Loucy (cell line): ENCODE data around the gene RESF1.

Source experiments
- H2AFZ ChIP-seq: fragments of 200-600 bp; sonication (generic); 2 replicates; pipeline ENCODE4 v1.6.0; 2016; ENCODE audit warnings: antibody characterized with exemption, mild to moderate bottlenecking, low read length, moderate library complexity
- H3F3A ChIP-seq: fragments of 200-600 bp; 2 replicates; pipeline ENCODE4 v1.6.0; 2016; ENCODE audit warnings: antibody characterized with exemption, low read depth, mild to moderate bottlenecking
- H3K27me3 ChIP-seq: fragments of 200-600 bp; sonication (generic); 2 replicates; pipeline ENCODE4 v1.6.1; 2014; ENCODE audit warnings: low read length, mild to moderate bottlenecking; ENCODE audit not compliant: insufficient read depth, poor library complexity, severe bottlenecking
- H3K36me3 ChIP-seq: fragments of 200-600 bp; sonication (generic); 2 replicates; pipeline ENCODE4 v1.6.1; 2016; ENCODE audit warnings: low read length; ENCODE audit not compliant: insufficient read depth
- H3K4me1 ChIP-seq: fragments of 200-600 bp; sonication (generic); 2 replicates; pipeline ENCODE4 v1.5.1; 2014; ENCODE audit warnings: low read length, mild to moderate bottlenecking; ENCODE audit not compliant: insufficient read depth, poor library complexity, severe bottlenecking
- H3K4me2 ChIP-seq: fragments of 200-600 bp; sonication (generic); 2 replicates; pipeline ENCODE4 v1.6.0; 2014; ENCODE audit warnings: antibody characterized with exemption, low read length, low read depth, mild to moderate bottlenecking; ENCODE audit not compliant: poor library complexity, severe bottlenecking
- H3K4me3 ChIP-seq: fragments of 200-600 bp; sonication (generic); 2 replicates; pipeline ENCODE4 v1.5.1; 2014; ENCODE audit warnings: low read length, mild to moderate bottlenecking, mixed read lengths; ENCODE audit not compliant: poor library complexity, severe bottlenecking
- H3K79me2 ChIP-seq: fragments of 200-600 bp; sonication (generic); 2 replicates; pipeline ENCODE4 v1.6.1; 2014; ENCODE audit warnings: low read length; ENCODE audit not compliant: insufficient read depth
- H3K9ac ChIP-seq: fragments of 200-600 bp; sonication (generic); 2 replicates; pipeline ENCODE4 v1.6.0; 2014; ENCODE audit warnings: mild to moderate bottlenecking, low read depth, low read length, moderate library complexity; ENCODE audit not compliant: poor library complexity, severe bottlenecking
- H3K9me2 ChIP-seq: fragments of 200-600 bp; sonication (generic); replicated peaks from 2 replicates; pipeline ENCODE4 v1.6.1; 2016; ENCODE audit warnings: low read depth, low read length, mixed read lengths
- H3K9me3 ChIP-seq: fragments of 200-600 bp; sonication (generic); 2 replicates; pipeline ENCODE4 v1.6.1; 2014; ENCODE audit warnings: mild to moderate bottlenecking, antibody characterized with exemption, low read length, low read depth; ENCODE audit not compliant: insufficient read depth
- H4K20me1 ChIP-seq: fragments of 200-600 bp; sonication (generic); 2 replicates; pipeline ENCODE4 v1.6.0; 2014; ENCODE audit warnings: antibody characterized with exemption, low read length, mild to moderate bottlenecking; ENCODE audit not compliant: insufficient read depth, poor library complexity, severe bottlenecking
- EZH2phosphoT487 ChIP-seq: fragments of 200-600 bp; IDR thresholded peaks from 2 replicates; pipeline ENCODE4 v1.6.1; 2018; ENCODE audit warnings: antibody characterized with exemption, mild to moderate bottlenecking, moderate library complexity, borderline replicate concordance
- TF ChIP-seq, protein P1 (sequence below): fragments of 200-600 bp; sonication (generic); conservative IDR thresholded peaks from 2 replicates; pipeline ENCODE4 v1.5.1; 2014; ENCODE audit warnings: mild to moderate bottlenecking, antibody characterized with exemption, low read length

RESF1 gene

DNA sequence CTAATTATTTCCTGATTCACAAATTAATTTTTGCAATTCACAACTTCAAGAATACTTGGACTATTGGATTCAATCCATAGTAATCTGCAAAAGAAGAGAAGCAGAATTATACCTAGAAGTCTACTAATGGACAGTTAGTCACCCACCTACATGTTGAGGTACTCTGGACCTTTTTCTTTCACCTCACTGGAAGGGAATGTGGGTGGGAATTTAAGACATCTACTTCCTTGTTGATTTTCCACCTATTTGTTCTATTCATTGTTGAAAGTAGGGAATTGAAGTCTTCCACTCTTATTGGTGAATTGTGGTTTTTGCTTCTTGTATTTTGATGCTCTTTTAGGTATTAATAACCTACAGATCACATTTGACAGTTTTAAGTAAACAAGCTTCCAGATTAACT, 11.0 kb downstream of the RESF1 start:
- peaks cover 27% of the 10 kb centered on the region for H4K20me1 ChIP-seq
- no peak overlapping the region for H3K4me3 ChIP-seq
- no peak overlapping the region for H3K4me2 ChIP-seq
- H3K9me2 ChIP-seq: no peaks in the 10 kb centered on the region
- H3F3A ChIP-seq: no peaks in the 10 kb centered on the region
- H3K9ac ChIP-seq: no peak overlapping the region
- no peak for TF ChIP-seq EZH2phosphoT487
- TF ChIP-seq, protein P1, sequence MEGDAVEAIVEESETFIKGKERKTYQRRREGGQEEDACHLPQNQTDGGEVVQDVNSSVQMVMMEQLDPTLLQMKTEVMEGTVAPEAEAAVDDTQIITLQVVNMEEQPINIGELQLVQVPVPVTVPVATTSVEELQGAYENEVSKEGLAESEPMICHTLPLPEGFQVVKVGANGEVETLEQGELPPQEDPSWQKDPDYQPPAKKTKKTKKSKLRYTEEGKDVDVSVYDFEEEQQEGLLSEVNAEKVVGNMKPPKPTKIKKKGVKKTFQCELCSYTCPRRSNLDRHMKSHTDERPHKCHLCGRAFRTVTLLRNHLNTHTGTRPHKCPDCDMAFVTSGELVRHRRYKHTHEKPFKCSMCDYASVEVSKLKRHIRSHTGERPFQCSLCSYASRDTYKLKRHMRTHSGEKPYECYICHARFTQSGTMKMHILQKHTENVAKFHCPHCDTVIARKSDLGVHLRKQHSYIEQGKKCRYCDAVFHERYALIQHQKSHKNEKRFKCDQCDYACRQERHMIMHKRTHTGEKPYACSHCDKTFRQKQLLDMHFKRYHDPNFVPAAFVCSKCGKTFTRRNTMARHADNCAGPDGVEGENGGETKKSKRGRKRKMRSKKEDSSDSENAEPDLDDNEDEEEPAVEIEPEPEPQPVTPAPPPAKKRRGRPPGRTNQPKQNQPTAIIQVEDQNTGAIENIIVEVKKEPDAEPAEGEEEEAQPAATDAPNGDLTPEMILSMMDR: no peak
- H3K9me3 ChIP-seq: peaks cover 19% of the 10 kb centered on the region
- peaks cover 90% of the 10 kb centered on the region for H3K79me2 ChIP-seq
- peaks cover 27% of the 10 kb centered on the region for H3K4me1 ChIP-seq
- no peaks in the 10 kb centered on the region for H3K27me3 ChIP-seq
- H3K36me3 ChIP-seq: peaks cover 56% of the 10 kb centered on the region
- no peak overlapping the region for H2AFZ ChIP-seq

DNA sequence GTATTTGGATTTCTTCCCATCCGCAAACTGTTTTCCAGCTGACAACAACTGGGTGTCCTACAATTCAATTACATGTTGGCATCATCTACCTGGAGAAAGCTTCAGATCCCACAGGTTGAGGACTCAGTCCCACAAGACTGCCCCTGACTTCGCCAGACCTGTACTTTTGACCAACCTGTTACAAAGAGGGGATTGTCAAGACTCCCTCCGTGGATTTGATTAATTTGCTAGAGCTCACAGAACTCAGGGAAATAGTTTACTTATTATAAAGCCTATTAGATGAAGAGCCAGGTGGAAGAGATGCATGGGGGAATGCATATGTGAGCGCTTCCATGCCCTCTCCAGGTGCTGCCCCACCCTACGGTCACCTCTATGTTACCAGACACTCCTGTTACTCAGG, 14.6 kb downstream of the RESF1 start:
- H3K9ac ChIP-seq: no peak overlapping the region
- peaks cover 68% of the 10 kb centered on the region for H3K79me2 ChIP-seq
- H3K4me2 ChIP-seq: no peak overlapping the region
- H3K4me3 ChIP-seq: no peak overlapping the region
- TF ChIP-seq, protein P1: no peak
- TF ChIP-seq EZH2phosphoT487: no peak
- H3K9me3 ChIP-seq: peaks cover 27% of the 10 kb centered on the region
- no peaks in the 10 kb centered on the region for H3K9me2 ChIP-seq
- H2AFZ ChIP-seq: no peak overlapping the region
- H3K4me1 ChIP-seq: peaks cover 1% of the 10 kb centered on the region
- H3F3A ChIP-seq: no peaks in the 10 kb centered on the region
- H3K27me3 ChIP-seq: no peaks in the 10 kb centered on the region
- H4K20me1 ChIP-seq: peaks cover 2% of the 10 kb centered on the region
- H3K36me3 ChIP-seq: peaks cover 83% of the 10 kb centered on the region

DNA sequence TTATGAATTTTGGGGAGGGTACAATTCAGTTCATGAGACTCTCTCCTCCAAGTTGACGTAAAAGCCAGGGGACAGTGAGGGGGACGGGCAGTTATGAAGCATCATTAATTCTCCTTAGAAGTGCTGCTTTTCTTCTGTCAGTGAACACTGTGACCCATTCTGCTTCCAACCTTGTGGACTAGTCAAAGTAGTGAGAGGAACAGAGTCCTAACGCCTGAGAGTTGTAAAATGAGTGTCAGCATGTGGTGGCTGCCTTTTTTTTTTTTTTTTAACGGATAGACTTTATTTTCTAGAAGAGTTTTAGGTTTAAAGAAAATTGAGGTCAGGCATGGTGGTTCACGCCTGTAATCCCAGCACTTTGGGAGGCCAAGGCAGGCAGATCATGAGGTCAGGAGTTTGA, 15.5 kb downstream of the RESF1 start:
- no peaks in the 10 kb centered on the region for H3F3A ChIP-seq
- H3K9me2 ChIP-seq: no peaks in the 10 kb centered on the region
- peaks cover 66% of the 10 kb centered on the region for H3K79me2 ChIP-seq
- no peak overlapping the region for H3K4me2 ChIP-seq
- TF ChIP-seq, protein P1: no peak
- no peak for TF ChIP-seq EZH2phosphoT487
- no peaks in the 10 kb centered on the region for H4K20me1 ChIP-seq
- no peaks in the 10 kb centered on the region for H3K4me1 ChIP-seq
- H3K9ac ChIP-seq: no peak overlapping the region
- no peaks in the 10 kb centered on the region for H3K27me3 ChIP-seq
- H2AFZ ChIP-seq: no peak overlapping the region
- no peak overlapping the region for H3K4me3 ChIP-seq
- peaks cover 27% of the 10 kb centered on the region for H3K9me3 ChIP-seq
- peaks cover 85% of the 10 kb centered on the region for H3K36me3 ChIP-seq
